Progenitor cell of endocrine pancreas (in vitro differentiated cells): Measurements from ENCODE around the gene KIAA0753. TPM values are rescaled to one million over a fixed set of nuclear protein-coding genes. Genes with fewer than 3 reads are reported as not detected.

Experiments used
- DNase-seq: peaks from one replicate; pipeline ENCODE4 v3.0.0; 2021; ENCODE audit warnings: low spot score; ENCODE audit not compliant: unreplicated experiment
- H3K27ac Mint-ChIP-seq: 2 replicates; pipeline ENCODE4 v1.8.0; 2021; ENCODE audit warnings: mild to moderate bottlenecking, moderate library complexity, mixed read lengths
- H3K27me3 Mint-ChIP-seq: 2 replicates; pipeline ENCODE4 v1.8.0; 2021; ENCODE audit warnings: mixed read lengths
- H3K36me3 Mint-ChIP-seq: 2 replicates; pipeline ENCODE4 v1.8.0; 2022; ENCODE audit warnings: mixed read lengths; ENCODE audit not compliant: insufficient read depth
- H3K4me1 Mint-ChIP-seq: 2 replicates; pipeline ENCODE4 v1.8.0; 2021; ENCODE audit warnings: low read depth, mixed read lengths
- H3K4me3 Mint-ChIP-seq: 2 replicates; pipeline ENCODE4 v1.8.0; 2021; ENCODE audit warnings: low read depth, mild to moderate bottlenecking, moderate library complexity, mixed read lengths
- H3K9me3 Mint-ChIP-seq: 2 replicates; pipeline ENCODE4 v1.8.0; 2021; ENCODE audit warnings: low read depth, mixed read lengths
- CTCF ChIP-seq: fragments of 200-600 bp; sonication (generic); IDR thresholded peaks from one replicate; pipeline ENCODE4 v1.5.0; 2021; ENCODE audit warnings: antibody characterized with exemption, mild to moderate bottlenecking; ENCODE audit not compliant: unreplicated experiment
- total RNA-seq: library from RNA; stranded (reverse); gene quantifications from 2 replicates; pipeline ENCODE4 v1.2.1, GENCODE V29; 2021

Gene KIAA0753
- total RNA-seq, 1 donor from 2014 or later, result 55.9 TPM

- Mint-ChIP-seq H3K36me3 (no peaks in the 10 kb centered on the region), H3K27ac (no peak overlapping the region), H3K27me3 (peaks cover 61% of the 10 kb centered on the region), H3K4me1 (peaks cover 13% of the 10 kb centered on the region), H3K9me3 (no peaks in the 10 kb centered on the region), H3K4me3 (peak overlapping the region; percentile 71)
- TF ChIP-seq CTCF, result no peak
- no peak for DNase-seq
Observed at GRCh38 chr17:6557040-6557438, 83.5 kb downstream of the KIAA0753 start.

GRCh38 chr17:6556121-6557039 is 84.1 kb downstream of the KIAA0753 start, which contains the start of gene PITPNM3:
TSS of gene PITPNM3 (minus strand) at chr17:6556555. CDS start at chr17:6556406, 149 bp downstream.
- peak within 1 kb of the TSS; percentile 75 for H3K4me3 Mint-ChIP-seq
- H3K27ac Mint-ChIP-seq, result no peak within 1 kb of the TSS
- DNase-seq, result peak; percentile 28
- H3K4me1 Mint-ChIP-seq, result peaks cover 13% of the 10 kb centered on the region
- no peaks in the 10 kb centered on the region for H3K9me3 Mint-ChIP-seq
- H3K27me3 Mint-ChIP-seq, result peaks cover 61% of the 10 kb centered on the region
- peak; percentile 8 for TF ChIP-seq CTCF
- no peaks in the 10 kb centered on the region for H3K36me3 Mint-ChIP-seq

GRCh38 chr17:6555331-6556120 is 85.0 kb downstream of the KIAA0753 start:
- Mint-ChIP-seq H3K36me3 (no peaks in the 10 kb centered on the region), H3K4me1 (peaks cover 13% of the 10 kb centered on the region), H3K4me3 (peak overlapping the region; percentile 75), H3K9me3 (no peaks in the 10 kb centered on the region), H3K27ac (no peak overlapping the region), H3K27me3 (peaks cover 65% of the 10 kb centered on the region)
- no peak for DNase-seq
- no peak for TF ChIP-seq CTCF

- no peak for TF ChIP-seq CTCF
- peak overlapping the region; percentile 86 for H3K27ac Mint-ChIP-seq
- no peaks in the 10 kb centered on the region for H3K36me3 Mint-ChIP-seq
- DNase-seq, result no peak
- no peaks in the 10 kb centered on the region for H3K9me3 Mint-ChIP-seq
- H3K4me1 Mint-ChIP-seq, result peaks cover 13% of the 10 kb centered on the region
- peaks cover 60% of the 10 kb centered on the region for H3K27me3 Mint-ChIP-seq
- peak overlapping the region; percentile 75 for H3K4me3 Mint-ChIP-seq
Observed at GRCh38 chr17:6554871-6555330, 85.6 kb downstream of the KIAA0753 start.

- Mint-ChIP-seq H3K4me1 (peaks cover 13% of the 10 kb centered on the region), H3K36me3 (no peaks in the 10 kb centered on the region), H3K27me3 (peaks cover 56% of the 10 kb centered on the region), H3K9me3 (no peaks in the 10 kb centered on the region), H3K4me3 (peak overlapping the region; percentile 75), H3K27ac (no peak overlapping the region)
- TF ChIP-seq CTCF, result no peak
- no peak for DNase-seq
Observed at GRCh38 chr17:6554342-6554741, 86.2 kb downstream of the KIAA0753 start.
